BJ (cell line): ENCODE data around the gene KCNK1. TPM values are rescaled to one million over a fixed set of nuclear protein-coding genes. Genes with fewer than 3 reads are reported as not detected.

Experiments
- CTCF ChIA-PET: fragments of 350-600 bp; formaldehyde crosslinking; extraction: SDS; loops from one replicate; lab custom pipeline; 2021; ENCODE audit warnings: antibody characterized with exemption, inconsistent platforms; lab: Yijun Ruan, JAX
- POLR2A ChIA-PET: fragments of 300-600 bp; sonication (Branson Sonifier 250); formaldehyde crosslinking; extraction: SDS; loops from one replicate; lab custom pipeline; 2021; ENCODE audit warnings: antibody characterized with exemption; lab: Charles Lee
- DNase-seq: peaks from one replicate; pipeline ENCODE4 v3.0.0-alpha.2; 2011; ENCODE audit warnings: low read depth
- H3K27me3 ChIP-seq: 2 replicates; pipeline ENCODE4 v1.6.0; 2011; ENCODE audit warnings: low read length; ENCODE audit not compliant: control insufficient read depth, insufficient read depth
- H3K36me3 ChIP-seq: 2 replicates; pipeline ENCODE4 v1.5.1; 2011; ENCODE audit warnings: low read length; ENCODE audit not compliant: control insufficient read depth, insufficient read depth
- H3K4me3 ChIP-seq: 2 replicates; pipeline ENCODE4 v1.5.1; 2011; ENCODE audit warnings: low read depth, mild to moderate bottlenecking, control low read depth, low read length
- polyA plus RNA-seq: library from polyadenylated mRNA; depleted of rRNA; stranded (reverse); fragments of >200 nt; gene quantifications from 2 replicates; pipeline ENCODE4 v1.2.3, GENCODE V29; 2011
- TF ChIP-seq, protein P1 (sequence below): IDR thresholded peaks from 2 replicates; pipeline ENCODE4 v1.5.1; 2011; ENCODE audit warnings: low read depth, mild to moderate bottlenecking, control low read depth, inconsistent platforms, low read length, moderate library complexity; ENCODE audit not compliant: insufficient read depth

Gene KCNK1
- polyA plus RNA-seq, 1 experiment = 3.0 TPM

DNA sequence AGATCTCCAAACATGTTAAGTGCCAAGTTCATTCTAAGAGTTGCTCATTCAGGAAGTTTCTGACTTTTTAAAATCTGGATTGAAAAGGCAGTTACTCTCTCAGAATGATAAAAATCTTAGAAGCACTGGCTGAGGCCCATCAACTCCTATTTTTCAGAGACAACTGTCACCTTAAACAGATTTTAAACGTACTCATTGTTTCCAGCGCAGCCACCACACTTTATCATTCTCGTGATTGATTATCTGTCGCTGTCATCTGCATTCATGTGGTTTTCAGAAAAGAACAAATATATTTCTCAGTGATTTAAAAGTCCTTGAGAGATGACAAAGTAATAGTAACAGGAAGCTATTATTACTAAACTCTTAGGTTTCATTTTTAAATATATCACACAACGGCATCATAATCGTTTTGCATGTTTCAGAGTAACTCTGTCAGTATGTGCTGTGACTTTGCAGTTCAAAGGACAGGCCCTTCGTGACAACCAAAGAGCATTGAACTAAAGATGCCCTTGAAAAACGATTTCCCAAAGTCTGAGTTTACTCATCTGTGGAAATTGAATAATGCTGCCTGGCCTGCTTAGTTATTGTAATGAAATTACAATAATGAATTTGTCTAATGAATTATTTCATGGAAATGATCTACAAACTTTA is 14.9 kb upstream of the KCNK1 start:
- ChIA-PET CTCF (no interaction called here), POLR2A (no interaction called here)
- Histone ChIP-seq H3K27me3 (no peaks in the 10 kb centered on the region), H3K36me3 (no peaks in the 10 kb centered on the region), H3K4me3 (no peak overlapping the region)
- TF ChIP-seq, protein P1, sequence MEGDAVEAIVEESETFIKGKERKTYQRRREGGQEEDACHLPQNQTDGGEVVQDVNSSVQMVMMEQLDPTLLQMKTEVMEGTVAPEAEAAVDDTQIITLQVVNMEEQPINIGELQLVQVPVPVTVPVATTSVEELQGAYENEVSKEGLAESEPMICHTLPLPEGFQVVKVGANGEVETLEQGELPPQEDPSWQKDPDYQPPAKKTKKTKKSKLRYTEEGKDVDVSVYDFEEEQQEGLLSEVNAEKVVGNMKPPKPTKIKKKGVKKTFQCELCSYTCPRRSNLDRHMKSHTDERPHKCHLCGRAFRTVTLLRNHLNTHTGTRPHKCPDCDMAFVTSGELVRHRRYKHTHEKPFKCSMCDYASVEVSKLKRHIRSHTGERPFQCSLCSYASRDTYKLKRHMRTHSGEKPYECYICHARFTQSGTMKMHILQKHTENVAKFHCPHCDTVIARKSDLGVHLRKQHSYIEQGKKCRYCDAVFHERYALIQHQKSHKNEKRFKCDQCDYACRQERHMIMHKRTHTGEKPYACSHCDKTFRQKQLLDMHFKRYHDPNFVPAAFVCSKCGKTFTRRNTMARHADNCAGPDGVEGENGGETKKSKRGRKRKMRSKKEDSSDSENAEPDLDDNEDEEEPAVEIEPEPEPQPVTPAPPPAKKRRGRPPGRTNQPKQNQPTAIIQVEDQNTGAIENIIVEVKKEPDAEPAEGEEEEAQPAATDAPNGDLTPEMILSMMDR = no peak
- no peak for DNase-seq

DNA sequence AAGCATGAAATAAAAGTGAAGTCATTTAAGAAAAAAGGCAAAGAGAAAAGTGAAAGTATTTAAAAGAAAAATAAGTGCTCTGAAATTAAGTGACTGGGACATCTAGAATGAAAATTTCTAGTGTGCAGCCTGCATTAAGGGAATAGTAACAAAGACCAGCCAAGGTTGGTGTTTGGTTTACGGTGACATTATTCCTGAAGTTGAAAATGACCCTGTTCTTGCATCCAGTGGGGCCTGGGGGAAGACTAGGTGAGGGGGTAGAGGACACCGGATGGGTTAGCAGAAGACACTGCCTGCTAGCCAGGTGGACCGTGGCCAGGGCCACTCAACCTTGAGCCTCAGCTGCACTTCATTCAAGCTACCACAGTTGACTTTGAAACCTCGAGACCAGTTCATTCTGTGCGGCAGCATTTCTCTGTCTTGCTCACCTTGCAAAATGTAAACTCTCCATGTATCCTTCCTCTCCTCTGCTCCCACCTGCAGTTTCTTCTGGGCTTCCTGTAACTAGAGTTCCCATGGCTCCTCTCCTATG is 14.3 kb upstream of the KCNK1 start:
- Histone ChIP-seq H3K36me3 (no peaks in the 10 kb centered on the region), H3K27me3 (no peaks in the 10 kb centered on the region), H3K4me3 (no peak overlapping the region)
- ChIA-PET POLR2A (no interaction called here), CTCF (no interaction called here)
- TF ChIP-seq, protein P1 = no peak
- DNase-seq = no peak

DNA sequence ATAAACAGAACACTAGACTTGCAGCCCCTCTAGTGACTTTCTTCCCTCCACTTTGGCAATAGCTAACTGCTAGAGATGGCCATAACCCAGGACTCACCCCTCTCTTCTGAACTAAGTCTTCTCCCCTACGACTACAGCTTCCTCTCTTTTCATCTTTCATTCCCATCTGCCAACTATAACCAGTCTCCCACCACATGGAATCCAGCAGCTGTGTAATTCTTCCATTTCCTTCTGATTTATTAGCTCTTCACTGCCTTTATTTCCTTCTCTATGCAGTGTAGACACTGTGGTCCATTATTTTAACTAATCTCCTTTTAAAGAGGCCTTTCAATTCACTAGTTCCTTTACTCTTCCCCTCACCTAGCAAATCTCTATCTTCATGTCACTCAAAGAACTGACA is 13.4 kb upstream of the KCNK1 start:
- Histone ChIP-seq H3K36me3 (no peaks in the 10 kb centered on the region), H3K27me3 (no peaks in the 10 kb centered on the region), H3K4me3 (no peak overlapping the region)
- no peak for DNase-seq
- TF ChIP-seq, protein P1 = no peak
- CTCF ChIA-PET = no interaction called here
- POLR2A ChIA-PET = no interaction called here

DNA sequence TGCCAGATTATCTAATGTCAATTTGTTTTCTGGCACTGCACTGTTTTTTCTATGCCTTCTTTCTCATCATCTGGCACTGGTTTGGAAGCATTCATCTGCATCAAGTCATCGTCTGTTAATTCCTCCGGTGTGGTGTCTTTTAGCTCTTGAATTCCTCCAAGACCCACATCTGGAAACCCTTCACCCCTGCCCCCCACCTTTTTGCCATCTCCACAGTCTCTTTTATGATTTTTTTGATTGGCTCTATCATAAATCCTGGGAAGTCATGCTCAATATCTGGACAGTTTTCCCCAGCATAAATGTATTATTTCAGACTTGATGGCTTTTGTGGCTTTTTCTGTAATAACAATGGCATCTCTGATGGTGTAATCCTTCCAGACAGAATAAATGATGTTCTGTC is 10.4 kb upstream of the KCNK1 start:
- ChIA-PET CTCF (no interaction called here), POLR2A (no interaction called here)
- Histone ChIP-seq H3K36me3 (no peaks in the 10 kb centered on the region), H3K27me3 (no peaks in the 10 kb centered on the region), H3K4me3 (no peak overlapping the region)
- peak; percentile 23 for DNase-seq
- TF ChIP-seq, protein P1 = no peak

DNA sequence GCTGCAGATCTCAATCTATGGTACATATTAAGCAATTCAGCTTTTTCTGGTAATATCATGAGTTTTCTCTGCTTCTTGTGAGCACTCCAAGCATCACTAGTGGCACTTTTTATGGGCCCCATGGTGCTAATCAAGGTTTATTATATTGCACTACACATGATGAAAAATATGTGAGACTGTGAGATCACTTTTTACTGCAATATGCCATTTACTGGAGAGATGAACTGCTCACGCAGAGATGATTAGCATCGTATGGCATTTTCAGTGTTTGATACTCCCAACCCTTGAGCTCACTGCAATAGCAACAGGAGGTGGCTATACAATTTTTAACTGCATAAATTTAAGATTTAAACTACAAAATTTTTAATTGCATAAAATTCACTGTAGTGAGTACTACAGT is 8.7 kb upstream of the KCNK1 start:
- no peaks in the 10 kb centered on the region for H3K36me3 ChIP-seq
- H3K27me3 ChIP-seq = no peaks in the 10 kb centered on the region
- CTCF ChIA-PET = no interaction called here
- H3K4me3 ChIP-seq = no peak overlapping the region
- DNase-seq = no peak
- POLR2A ChIA-PET = no interaction called here
- TF ChIP-seq, protein P1 = no peak
